Upper lobe of left lung (tissue), 4 donors: ENCODE measurements around the gene SLC1A2.

Experiments used
- CTCF ChIP-seq, 6 experiments: fragments of 450-650 bp in 4 of 6; fragments of 200-600 bp in 2 of 6; sonication (generic) in 2 of 6; IDR thresholded peaks; one replicate each; pipeline ENCODE4 v1.5.1; 2016 to 2019; ENCODE audit warnings: antibody characterized with exemption in 6 of 6
- POLR2AphosphoS5 ChIP-seq, 2 donors: sonication (generic); formaldehyde crosslinking; IDR thresholded peaks; one replicate each; pipeline ENCODE4 v1.5.1; 2017; ENCODE audit warnings: antibody characterized with exemption in 2 of 2

GRCh38 chr11:35323076-35323868, 96.1 kb downstream of the SLC1A2 start:
- TF ChIP-seq POLR2AphosphoS5 (IDR thresholded peaks at IDR 0.05) (no peak), CTCF (IDR thresholded peaks at IDR 0.05) (no peak)
